ENCODE data around the gene SRSF1. TPM values are rescaled to one million over a fixed set of nuclear protein-coding genes. Genes with fewer than 3 reads are reported as not detected.
"Not testable (repeated sequence)": the region's sequence is repeated elsewhere in the genome, so short reads cannot be mapped to it uniquely, and the experiment has no call there.

The SRSF1 gene
- total RNA-seq, 1 experiment from 2014 or later: 232 TPM

GRCh38 chr17:58047376-58048150, 40.5 kb upstream of the SRSF1 start:
- DNase-seq: no peak
- Mint-ChIP-seq H3K4me3 (ENCODE audit: low read depth, unreplicated experiment) (no peak overlapping the region), H3K36me3 (ENCODE audit: insufficient read depth, unreplicated experiment) (no peaks in the 10 kb centered on the region), H3K4me1 (ENCODE audit: low read depth, unreplicated experiment) (no peaks in the 10 kb centered on the region), H3K27me3 (ENCODE audit: unreplicated experiment) (peaks cover 76% of the 10 kb centered on the region), H3K9me3 (ENCODE audit: low read depth, unreplicated experiment) (no peaks in the 10 kb centered on the region), H3K27ac (ENCODE audit: unreplicated experiment) (no peak overlapping the region)
- CTCF ChIA-PET: no interaction called here
- no peak for TF ChIP-seq CTCF (IDR thresholded peaks at IDR 0.05; ENCODE audit: unreplicated experiment)
- intact Hi-C loops (cut with micrococcal nuclease; ENCODE audit: unreplicated experiment): no loop called here
- no TSS peak for BruUV-seq (replicated peaks)

GRCh38 chr17:58046239-58047094, 39.4 kb upstream of the SRSF1 start:
- H3K9me3 Mint-ChIP-seq (ENCODE audit: low read depth, unreplicated experiment): no peaks in the 10 kb centered on the region
- intact Hi-C loops (cut with micrococcal nuclease; ENCODE audit: unreplicated experiment): no loop called here
- no peak for TF ChIP-seq CTCF (IDR thresholded peaks at IDR 0.05; ENCODE audit: unreplicated experiment)
- no TSS peak for BruUV-seq (replicated peaks)
- no peak for DNase-seq
- CTCF ChIA-PET: no interaction called here
- no peaks in the 10 kb centered on the region for H3K36me3 Mint-ChIP-seq (ENCODE audit: insufficient read depth, unreplicated experiment)
- H3K4me3 Mint-ChIP-seq (ENCODE audit: low read depth, unreplicated experiment): no peak overlapping the region
- peaks cover 76% of the 10 kb centered on the region for H3K27me3 Mint-ChIP-seq (ENCODE audit: unreplicated experiment)
- no peak overlapping the region for H3K27ac Mint-ChIP-seq (ENCODE audit: unreplicated experiment)
- no peaks in the 10 kb centered on the region for H3K4me1 Mint-ChIP-seq (ENCODE audit: low read depth, unreplicated experiment)

GRCh38 chr17:58044256-58044655, 37.2 kb upstream of the SRSF1 start:
- DNase-seq; BruUV-seq (replicated peaks); H3K27ac Mint-ChIP-seq (ENCODE audit: unreplicated experiment); CTCF ChIA-PET; H3K4me1 Mint-ChIP-seq (ENCODE audit: low read depth, unreplicated experiment); H3K4me3 Mint-ChIP-seq (ENCODE audit: low read depth, unreplicated experiment); H3K36me3 Mint-ChIP-seq (ENCODE audit: insufficient read depth, unreplicated experiment); intact Hi-C loops (cut with micrococcal nuclease; ENCODE audit: unreplicated experiment); H3K9me3 Mint-ChIP-seq (ENCODE audit: low read depth, unreplicated experiment): not testable (repeated sequence)
- peaks cover 88% of the 10 kb centered on the region for H3K27me3 Mint-ChIP-seq (ENCODE audit: unreplicated experiment)

GRCh38 chr17:58043221-58044181, 36.5 kb upstream of the SRSF1 start:
- CTCF ChIA-PET: interaction anchor here (0.5 kb wide), 1 partner anchor 222 kb away, joined by 4 read pairs; no protein-coding TSS in a partner anchor
- no TSS peak for BruUV-seq (replicated peaks)
- H3K27ac Mint-ChIP-seq (ENCODE audit: unreplicated experiment): no peak overlapping the region
- TF ChIP-seq CTCF (IDR thresholded peaks at IDR 0.05; ENCODE audit: unreplicated experiment): no peak
- H3K9me3 Mint-ChIP-seq (ENCODE audit: low read depth, unreplicated experiment): no peaks in the 10 kb centered on the region
- DNase-seq: no peak
- no peaks in the 10 kb centered on the region for H3K4me1 Mint-ChIP-seq (ENCODE audit: low read depth, unreplicated experiment)
- H3K4me3 Mint-ChIP-seq (ENCODE audit: low read depth, unreplicated experiment): no peak overlapping the region
- H3K36me3 Mint-ChIP-seq (ENCODE audit: insufficient read depth, unreplicated experiment): no peaks in the 10 kb centered on the region
- H3K27me3 Mint-ChIP-seq (ENCODE audit: unreplicated experiment): peaks cover 93% of the 10 kb centered on the region
- intact Hi-C loops (cut with micrococcal nuclease; ENCODE audit: unreplicated experiment): no loop called here

All from Calu3 (cell line).